ENCODE measurements around the gene OTOS.

Gene OTOS

DNA sequence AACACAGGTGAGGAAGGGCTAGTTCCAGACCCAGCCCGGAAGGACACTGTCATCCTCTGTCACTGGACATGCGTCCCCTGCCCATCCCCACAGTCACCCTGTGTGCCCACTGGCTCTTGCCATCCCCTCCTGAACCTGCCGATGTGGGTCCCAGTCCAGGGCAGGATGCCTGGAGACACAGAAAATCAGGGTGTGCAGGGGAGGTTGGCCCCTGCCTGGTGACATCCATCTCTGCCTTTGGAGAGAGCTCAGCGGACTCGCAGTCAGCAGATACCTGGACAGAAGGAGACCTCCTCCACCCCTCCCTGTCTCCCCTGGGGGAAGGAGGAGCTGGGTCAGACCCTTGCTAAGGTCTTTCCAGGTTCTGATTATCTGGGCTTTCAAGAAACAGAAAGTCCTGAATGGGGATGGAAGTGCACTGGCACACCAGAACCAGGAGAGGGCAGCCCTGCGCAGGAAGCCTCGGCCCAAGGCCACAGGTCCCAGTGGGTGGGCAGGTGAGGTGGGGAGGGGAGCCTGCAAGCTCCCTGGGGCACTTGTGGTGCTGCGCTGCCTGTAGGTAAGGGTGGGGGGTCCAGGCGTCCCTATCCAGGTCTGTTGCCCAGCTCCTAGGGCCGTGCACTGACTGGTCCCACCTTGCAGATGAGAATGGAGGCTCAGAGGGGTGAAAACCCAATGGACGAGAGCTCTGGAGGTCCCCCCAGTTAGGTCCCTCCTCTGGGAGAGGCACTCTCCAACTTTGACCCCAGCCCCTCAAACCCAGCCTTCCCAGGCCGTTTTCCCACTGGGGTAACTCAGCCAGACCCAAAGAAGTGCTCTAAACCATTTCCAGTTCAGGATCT, 9.7 kb upstream of the OTOS start:
- DNase-seq: no peak

DNA sequence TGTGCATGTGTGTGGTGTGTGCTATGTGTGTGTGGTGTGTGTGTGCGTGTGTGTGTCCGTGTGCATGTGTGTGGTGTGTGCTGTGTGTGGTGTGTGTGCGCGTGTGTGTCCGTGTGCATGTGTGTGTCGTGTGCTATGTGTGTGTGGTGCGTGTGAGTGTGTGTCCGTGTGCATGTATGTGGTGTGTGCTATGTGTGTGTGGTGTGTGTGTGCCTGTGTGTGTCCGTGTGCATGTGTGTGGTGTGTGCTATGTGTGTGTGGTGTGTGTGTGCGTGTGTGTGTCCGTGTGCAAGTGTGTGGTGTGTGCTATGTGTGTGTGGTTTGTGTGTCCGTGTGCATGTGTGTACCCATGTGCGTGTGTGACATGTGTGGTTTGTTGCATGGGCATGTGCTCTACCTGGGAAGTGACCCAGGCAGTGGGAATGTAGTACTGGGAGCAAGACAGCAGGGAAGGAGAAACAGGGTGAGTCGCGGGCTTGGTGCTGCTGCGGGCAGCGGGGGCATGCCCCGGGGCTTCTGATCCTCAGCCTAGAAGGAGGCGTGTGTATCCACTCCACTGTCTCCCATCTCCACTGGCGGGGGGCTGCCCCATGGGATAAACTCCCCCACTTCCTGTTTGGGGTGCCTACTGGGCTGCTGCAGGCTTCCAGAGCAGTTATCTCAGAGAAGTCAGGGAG, 7.6 kb upstream of the OTOS start:
- DNase-seq: no peak

DNA sequence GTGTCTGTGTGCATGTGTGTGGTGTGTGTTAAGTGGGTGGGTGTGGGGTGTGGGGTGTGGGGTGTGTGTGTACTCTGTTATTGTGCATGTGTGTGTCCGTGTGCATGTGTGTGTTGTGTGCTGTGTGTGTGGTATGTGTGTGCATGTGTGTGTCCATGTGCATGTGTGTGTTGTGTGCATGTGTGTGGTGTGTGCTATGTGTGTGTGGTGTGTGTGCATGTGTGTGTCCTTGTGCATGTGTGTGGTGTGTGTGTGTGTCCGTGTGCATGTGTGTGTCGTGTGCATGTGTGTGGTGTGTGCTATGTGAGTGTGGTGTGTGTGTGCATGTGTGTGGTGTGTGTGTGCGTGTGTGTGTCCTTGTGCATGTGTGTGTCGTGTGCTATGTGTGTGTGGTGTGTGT, 6.9 kb upstream of the OTOS start:
- no peak for DNase-seq

DNA sequence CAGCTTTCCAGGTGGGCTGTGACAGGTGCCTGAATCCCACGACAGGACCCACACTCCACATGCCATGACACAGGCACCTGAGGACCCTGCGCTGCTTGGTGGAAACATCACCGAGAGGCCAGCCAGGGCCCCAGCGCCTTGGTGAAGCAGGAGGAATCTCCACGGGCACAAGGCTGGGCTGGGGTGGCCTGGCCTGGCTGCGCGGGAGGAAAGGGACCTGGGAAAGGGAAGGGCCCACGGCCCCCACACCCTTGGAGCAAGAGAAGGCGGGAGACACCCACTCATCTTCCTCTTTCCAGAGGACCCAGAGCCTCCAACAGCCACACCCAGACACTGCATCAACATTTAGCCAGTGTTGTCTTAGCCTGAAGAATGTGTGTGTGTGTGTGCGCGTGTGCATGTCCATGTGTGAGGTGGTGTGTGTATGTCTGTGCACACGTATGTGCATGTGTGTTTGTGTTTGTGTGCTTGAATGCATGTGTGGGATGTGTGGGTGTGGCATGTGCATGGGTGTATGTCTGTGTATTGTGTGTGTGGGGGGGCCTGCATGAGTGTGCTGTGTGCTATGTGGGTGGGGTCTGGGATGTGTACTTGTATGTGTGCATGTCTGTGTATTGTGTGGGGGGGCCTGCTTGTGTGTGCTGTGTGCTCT, 6.3 kb upstream of the OTOS start:
- no peak for DNase-seq

DNA sequence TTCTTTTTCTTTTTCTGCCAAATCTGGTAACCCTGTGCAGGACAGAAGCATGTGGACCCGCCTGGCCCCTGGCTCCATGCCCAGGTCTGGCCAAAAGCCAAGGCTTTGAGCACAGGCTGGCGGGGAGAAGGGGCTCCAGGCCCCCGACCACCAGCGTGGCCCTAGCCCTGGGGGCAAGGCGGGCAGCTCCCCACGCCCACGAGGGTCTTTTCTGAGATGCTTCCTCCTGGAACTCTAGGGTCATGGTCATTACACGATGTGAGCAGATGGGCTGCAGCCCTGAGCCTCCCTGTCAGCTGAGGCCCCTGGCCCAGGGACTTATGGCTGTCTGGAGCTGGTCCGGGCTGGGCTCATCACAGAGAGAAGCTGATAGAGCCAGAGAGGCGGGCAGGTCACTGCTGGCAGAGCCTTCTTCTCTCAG, 5.7 kb upstream of the OTOS start:
- DNase-seq: no peak

DNA sequence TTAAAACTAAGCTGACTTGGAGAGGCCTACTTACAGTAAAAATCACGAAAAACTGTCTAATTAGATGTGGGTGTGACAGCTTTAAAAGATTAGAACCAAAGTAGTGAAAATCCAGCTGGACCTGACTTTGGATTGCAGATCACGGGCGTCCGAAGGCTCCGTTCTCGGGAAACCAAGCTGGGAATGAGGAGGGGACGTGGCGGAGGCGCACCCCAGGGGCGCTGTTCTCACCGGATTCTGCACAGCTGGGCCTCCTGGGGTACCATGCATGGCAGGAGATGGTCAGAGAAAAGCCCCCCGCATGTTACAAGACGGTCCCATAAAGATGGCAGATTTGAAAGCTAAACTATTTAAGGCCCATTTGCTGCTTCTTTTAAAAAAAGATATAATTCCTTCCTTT, 5.0 kb upstream of the OTOS start:
- no peak for DNase-seq

DNA sequence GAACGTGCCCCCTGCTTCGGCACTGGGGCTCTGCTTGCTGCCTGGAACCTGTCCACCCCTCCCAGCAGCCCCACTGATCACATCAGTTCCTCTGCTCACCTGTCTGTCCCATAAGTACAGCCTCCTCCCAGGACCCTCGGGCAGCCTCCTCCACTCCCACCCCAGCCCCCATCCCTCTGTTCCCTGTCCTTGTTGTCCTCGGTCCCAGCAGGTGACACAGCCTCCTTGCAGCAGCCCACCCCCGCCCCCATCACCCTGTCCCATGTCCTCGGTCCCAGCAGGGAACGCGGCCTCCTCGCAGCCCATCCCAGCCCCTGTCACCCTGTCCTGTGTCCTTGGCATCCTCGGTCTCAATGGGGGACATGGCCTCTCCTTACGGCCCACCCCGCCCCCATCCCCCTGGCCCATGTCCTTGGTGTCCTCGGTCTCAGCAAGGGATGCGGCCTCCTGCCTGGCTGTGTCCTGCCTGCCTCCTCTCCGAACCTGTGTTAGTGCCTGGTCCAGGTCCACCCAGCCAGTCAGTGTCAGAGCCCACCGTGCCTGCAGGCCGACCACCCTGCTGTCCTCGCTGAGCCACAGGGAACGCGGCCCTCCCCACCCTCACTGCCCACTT, 4.3 kb upstream of the OTOS start:
- no peak for DNase-seq

DNA sequence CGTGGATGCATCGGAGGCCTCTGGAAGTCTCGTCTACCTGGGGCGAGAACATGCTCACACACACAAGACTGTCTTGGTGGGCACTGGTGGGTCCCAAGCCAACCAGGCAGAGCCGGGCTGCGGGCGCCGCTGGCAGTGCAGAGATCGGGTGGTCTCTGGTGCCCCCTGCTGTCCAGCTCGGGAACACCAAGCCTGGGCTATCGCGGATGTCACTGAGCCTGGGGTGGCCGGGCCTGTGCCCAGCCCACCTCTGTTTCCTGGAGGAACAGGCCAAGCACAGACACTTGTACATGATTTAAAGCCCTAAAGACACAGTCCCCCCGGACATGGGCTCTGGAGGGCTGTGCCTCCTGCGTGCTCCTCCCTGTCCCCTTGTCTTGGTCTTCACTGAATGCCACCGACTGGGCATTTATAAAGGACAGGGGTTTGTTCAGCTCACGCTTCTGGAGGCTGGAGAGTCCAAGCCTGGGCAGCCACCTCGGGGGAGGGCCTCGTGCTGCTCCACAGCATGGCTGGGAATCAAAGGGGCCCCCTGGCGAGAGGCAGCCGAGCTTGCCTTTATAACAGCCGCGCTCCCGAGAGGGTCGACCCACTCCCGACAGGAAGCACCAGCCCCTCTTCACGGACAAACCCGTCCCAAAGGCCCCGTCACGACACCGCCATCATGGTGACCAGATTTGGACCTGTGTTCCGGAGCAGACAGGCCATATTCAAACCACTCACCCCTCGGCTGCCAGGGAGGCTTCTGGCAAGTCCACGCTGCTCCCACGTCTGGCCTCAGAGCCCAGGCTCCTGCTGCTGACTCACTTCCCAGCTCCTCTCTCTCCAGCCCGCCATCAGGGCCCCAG, 3.6 kb upstream of the OTOS start:
- DNase-seq: peak; percentile 63 to 89 (median 74)

DNA sequence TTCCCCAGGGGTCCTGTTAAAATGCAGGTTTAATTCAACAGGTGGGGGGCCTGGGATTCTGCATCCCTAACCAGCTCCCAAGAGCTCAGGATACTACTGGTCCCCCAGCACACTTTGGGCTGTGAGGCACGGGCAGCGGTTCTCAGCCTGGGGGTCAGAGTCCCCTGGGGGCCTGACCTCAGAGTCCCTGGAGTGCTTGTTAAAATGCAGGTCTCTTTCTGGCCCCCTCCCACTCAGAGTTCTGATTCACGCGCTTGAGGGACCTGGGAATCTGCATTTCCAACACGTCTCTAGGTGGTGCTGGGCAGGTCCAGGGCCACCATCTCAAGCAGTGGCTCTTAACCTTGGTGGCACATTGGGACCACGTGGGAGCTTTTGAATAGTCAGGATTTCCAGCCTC, 2.8 kb upstream of the OTOS start:
- DNase-seq: no peak

DNA sequence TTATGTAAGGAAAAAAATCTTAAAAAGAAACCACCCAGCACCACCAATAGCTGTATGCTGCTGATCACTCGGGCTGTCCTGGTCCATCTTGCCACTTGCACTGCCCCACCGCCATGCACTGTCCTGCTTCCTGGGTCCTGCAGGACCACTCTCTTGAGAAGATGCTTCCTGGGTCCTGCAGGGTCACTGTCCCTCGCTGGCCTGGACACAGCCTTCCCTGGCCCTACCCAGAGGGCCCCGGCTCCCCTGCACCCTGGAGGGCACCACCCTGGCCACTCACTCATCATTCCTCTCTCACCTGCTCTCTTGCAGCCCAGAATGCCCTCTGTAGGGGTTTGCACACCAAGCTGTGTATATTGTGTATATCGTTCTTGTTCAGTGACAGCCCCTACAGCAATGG, 2.4 kb upstream of the OTOS start:
- DNase-seq: no peak

DNA sequence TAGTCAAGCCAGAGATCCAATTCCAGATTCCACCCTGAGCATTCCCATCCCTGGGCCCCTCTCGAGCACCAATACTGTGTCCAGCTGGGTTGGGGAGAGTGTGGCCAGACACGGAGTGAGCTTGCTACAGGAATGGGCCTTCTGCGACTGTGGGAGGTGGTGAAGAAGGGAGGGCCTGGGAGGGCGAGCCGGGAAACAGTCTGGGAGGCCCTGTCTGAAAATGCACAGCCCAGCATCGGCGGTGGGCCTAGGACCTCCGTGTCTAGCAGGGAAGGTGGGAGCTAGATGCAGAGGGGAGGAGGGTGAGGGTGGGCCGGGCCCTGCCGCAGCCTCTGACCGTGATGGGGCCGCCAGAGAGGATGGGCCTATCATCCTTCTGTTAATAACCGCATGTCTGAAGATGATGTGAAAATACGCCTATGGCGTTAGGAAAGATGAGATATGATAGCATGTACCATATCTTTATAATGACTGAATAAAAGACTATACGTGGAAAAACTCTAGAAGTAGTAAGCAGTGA, 1.9 kb upstream of the OTOS start:
- no peak for DNase-seq

DNA sequence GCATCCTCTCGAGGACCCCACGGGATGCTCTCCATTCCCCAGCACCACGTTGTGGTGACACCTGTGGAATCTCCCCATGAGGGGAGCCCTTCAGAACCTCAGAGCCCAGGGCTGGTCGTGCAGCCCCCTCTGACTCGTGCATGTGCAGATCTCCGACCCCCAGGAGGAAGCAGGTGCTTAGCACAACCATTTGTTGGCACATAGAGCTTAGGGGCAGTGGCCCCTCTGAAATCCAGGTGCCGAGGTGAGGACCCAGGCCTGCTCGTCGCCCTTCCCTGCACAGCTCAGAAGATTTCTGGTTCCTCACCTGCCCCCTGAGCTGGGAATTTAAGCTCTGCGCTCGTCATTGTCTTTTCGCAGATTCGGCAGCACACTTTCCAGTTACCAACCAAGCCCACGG, 1.3 kb upstream of the OTOS start:
- DNase-seq: no peak

DNA sequence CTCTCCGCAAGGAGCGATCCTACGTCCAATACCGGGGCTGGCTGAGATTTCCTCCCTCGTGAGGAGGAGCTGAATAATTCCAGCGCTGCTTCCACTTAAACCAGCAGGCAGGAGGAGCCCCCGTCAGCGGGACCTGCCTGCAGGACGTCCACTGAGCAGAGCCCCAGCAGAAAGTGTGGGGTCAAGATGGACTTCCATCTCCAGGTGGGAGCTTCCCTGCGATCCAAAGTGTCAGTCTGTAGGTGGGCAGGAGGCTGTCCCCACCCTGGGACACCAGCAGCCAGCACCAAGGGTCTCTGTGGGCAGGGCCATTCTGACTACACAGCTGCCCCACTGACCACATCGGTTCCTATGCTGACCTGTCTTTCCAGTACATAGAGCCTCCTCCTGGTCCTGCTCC, 462 bp upstream of the OTOS start:
- no peak for DNase-seq

DNA sequence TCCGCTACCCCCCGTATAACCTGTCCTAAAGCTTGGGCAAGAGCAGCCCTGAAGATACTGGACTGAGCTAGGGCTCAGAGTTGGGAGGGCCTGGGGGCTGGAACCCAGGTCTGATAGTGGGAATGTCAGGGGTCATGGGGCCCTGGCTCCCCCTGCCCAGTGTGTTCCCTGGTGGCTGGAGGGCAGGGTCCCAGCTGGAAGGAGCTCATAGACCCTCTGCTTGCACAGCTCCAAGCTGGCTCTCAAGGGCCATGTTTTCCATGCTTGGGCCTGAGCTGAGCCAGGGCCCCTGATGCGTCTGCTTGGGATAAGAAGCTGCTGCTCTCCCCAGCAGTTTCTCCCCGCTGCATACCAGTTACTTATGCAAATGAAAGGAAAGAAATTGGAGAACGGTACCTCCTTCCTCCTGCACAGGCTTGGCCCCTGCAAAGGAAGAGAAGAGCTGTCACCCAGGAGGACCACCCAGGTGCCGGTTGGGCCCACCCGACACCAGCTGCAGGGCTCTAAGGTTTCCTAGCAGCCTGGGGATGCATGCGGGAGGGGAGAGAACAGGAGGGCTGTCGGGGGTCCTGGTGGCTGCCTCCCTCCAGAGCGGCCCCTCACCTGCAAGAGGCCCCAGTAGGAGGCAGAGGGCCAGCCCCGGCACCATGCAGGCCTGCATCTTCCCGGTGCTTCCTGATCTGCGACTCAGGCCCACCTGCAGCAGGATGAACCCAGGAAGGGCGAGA, 628 bp downstream of the OTOS start:
- no peak for DNase-seq

DNA sequence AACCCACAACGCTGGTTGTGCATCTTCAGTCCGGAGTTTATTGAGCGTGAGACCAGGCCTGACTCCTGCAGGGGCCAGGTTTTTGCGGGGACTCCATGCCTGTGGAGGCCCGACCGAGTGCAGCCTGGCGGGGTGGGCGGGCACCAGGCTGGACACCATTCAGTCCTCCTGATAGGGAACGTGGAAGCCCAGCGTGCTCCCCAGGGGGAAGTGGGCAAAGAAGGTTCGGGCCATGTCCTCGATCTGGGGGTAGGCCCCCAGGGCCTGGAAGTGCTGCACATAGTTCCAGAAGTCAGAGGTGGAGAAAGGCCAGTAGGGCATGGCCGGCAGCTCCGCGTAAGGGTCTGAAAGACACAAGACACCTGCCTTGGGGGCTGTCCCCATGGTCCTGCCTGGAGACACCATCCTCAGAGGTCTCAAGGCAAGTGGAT, 1.4 kb downstream of the OTOS start:
- no peak for DNase-seq

DNA sequence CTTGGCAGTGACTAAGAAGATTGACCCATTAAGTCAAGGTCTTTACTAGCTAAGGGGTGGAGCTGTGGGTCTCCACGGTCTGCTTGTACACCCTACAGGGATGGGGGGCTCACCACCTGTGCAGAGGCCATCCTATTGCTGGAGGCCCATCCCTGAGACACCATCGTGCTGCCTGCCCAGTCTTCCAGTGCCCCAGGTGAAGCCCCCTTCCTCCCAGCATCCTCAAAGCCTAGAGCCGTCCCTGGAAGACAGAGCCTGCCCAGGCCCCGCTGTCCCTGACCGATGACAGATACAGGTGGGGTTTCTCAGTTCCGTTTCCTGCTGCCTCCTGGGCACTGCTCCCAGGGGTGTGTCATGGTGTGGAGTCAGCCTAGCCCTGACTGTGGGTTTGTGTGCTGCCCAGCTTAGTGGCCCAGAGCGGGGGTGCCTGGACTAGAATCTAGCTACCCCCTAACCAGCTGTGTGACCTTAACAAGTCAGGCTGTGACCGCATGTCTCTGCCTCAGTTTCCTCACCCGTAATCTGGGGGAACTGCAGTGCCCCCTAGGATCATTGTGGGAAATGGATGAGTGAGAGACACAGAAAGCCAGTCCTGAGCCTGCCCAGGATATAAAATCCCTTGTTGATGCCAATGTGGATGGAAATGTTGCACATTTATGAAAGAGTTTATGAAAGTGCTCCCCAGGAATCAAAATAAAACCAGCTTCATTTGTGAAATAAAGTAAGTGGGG, 2.0 kb downstream of the OTOS start:
- no peak for DNase-seq

DNA sequence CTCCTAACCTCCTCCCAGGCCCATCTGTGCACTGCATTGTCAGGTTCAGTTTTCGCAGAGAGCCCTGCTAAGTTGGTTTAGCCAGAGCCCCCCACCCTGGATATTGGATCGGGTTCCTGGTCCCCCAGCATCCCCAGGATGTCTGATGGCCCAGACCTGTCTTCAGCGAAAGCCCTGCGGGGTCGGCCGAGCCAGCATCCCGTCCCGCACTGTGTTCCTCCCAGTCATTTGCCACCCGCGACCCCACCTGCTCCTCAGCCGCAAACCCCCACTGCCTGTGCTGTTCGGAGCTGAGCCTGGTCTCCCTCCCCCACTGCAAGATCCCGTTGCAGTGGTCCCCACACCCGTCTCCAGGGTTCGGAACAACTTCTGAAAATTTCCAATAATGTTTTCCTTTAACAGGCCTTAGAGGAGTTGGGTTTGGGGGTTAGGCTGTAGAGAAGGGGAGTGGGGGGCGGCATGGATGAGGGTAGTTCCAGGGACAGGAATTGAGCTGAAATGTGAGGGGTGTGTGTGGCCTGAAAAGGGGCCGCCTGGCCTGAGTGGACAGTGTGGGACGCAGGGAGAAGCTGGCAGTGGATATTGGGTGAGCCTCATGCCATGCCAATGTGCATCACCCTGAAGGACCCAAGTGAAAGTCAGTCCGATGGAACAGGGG, 2.7 kb downstream of the OTOS start:
- no peak for DNase-seq

DNA sequence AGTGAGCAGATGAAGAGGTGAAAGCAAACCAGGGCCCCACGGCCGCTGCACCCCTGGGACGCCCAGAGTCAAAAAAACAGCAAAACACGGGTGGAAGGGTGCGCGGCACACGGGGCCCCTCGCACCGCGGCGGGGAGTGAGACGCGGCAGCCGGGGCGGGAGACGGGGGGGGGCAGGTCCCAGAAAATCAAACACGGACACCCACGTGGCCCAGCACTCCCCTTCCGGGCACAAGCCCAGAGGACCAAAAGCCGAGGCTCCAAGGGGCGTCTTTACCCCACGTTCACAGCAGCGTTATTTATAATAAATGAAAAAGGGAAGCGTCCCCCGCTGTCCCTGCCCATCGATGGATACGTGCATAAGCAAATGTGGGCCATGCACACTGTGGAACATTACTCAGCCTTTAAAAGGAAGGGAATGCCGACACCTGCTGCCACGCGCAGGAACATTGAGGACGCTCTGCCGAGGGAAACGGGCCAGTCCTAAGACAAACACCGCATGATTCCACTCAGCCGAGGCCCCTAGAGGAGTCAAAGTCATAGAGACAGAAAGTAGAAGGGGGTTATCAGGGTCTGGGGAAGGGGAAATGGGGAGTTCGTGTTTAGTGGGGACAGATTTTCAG, 3.7 kb downstream of the OTOS start:
- no peak for DNase-seq

DNA sequence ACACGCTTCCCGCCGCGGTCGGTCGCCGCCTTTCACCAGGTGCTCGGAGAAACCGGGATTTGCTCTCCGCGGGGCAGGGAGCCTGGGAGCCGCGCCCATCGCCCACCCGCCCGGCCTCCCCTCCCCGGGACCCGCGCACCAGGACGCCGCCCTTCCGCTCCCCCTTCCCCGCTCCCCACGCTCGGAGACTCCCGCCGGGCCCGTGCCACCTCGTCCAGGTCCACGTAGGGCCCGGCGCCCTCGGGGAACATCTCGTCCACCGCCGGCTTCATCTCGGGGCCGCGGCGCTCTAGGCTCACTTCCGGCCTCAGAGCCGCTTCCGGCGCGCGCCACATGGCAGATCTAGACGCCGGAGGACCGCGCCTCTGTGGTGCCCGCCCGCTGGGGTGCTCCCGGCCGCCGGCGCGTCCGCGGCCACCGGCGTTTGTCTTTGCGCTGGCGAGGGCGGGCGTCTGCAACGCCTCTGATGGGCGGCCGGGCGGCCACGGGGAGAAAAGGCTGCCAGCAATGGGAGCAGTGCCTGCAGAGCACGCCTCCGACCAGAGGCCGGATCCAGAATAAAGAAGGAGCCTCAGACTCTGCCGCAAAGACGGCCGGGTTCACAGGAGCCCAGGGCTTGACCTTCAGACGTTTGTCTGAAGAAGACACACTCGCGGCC, 4.3 kb downstream of the OTOS start, which contains the start of gene COPS9:
COPS9 (minus strand) TSS at position 293 of the 658 bp plus-strand sequence; CDS start at position 272, 21 bp downstream.
- peak; percentile 72 to 79 (median 76) for DNase-seq

Data from activated CD4-positive, CD25-positive, alpha-beta regulatory T cell (primary cell).